ENCODE results near the gene DTX3.

DNA sequence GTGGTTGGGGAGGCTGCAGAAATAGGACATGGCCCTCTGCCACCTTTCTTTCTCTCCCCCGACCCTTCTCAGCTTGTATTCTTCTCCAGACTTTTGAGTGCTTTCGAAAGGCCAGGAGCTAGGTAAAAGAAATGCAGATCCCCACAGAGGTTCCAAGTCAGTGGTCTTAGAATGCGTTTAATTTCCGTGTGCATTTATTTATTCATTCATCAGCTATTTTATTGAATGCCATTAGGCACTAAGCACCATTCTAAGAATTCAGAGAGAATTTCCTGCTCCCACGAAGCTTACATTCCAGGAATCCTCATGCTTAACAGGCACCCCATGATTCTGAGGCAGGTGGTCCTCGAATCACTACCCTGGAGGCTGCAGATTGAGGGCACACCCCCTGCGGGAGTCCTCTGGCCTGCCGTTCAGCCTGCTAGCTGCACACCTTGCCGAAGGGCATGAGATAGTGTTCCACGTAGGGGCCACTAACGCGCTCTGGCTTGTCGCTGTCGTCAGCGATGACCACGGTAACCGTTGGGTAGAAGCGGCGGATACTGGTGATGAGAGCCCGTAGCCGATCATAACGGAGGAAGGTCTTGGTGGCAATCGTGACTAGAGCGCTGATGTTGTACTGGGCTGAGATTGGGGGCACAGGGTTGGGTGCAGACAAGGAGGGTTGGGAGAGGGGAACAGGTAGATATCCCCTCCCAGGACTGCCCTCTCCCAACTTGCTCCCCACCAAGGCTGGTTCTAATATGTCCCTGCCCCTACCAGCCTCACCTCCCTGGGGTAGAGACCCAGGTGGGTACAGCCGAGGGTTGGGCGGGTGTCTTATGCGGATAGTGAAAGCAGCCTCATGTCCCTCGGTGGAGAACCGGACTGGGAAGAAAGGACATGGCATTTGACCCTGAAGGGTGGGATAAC lies 23.9 kb downstream of the DTX3 start:
- TF ChIP-seq, protein P1, sequence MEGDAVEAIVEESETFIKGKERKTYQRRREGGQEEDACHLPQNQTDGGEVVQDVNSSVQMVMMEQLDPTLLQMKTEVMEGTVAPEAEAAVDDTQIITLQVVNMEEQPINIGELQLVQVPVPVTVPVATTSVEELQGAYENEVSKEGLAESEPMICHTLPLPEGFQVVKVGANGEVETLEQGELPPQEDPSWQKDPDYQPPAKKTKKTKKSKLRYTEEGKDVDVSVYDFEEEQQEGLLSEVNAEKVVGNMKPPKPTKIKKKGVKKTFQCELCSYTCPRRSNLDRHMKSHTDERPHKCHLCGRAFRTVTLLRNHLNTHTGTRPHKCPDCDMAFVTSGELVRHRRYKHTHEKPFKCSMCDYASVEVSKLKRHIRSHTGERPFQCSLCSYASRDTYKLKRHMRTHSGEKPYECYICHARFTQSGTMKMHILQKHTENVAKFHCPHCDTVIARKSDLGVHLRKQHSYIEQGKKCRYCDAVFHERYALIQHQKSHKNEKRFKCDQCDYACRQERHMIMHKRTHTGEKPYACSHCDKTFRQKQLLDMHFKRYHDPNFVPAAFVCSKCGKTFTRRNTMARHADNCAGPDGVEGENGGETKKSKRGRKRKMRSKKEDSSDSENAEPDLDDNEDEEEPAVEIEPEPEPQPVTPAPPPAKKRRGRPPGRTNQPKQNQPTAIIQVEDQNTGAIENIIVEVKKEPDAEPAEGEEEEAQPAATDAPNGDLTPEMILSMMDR (IDR thresholded peaks at IDR 0.05) = no peak
- TF ChIP-seq ZFX (IDR thresholded peaks at IDR 0.05; ENCODE audit: borderline replicate concordance) = no peak
